Central memory CD8-positive, alpha-beta T cell (primary cell): ENCODE measurements around the gene IQCK.
A peak's percentile ranks its signal among the peaks of the same experiment; 100 is the strongest.
"Not testable (repeated sequence)": the region's sequence is repeated elsewhere in the genome, so short reads cannot be mapped to it uniquely, and the experiment has no call there.

Source experiments
- ATAC-seq: fragments of 150-1000 bp; cut with Tn5 transposase; replicated peaks from 2 replicates; pipeline ENCODE4 v1.10.0; 2022; ENCODE audit warnings: mild to moderate bottlenecking, moderate FRiP score, moderate number of reproducible peaks; ENCODE audit not compliant: poor library complexity, severe bottlenecking; ENCODE audit errors: extremely low read depth
- DNase-seq, 2 donors: peaks; one replicate each; pipeline ENCODE4 v3.0.0; 2021; ENCODE audit warnings: low spot score in 2 of 2
- H3K27ac Mint-ChIP-seq: one replicate; pipeline ENCODE4 v1.8.0; 2022; ENCODE audit warnings: low read depth, mild to moderate bottlenecking, moderate library complexity, mixed read lengths
- H3K27me3 Mint-ChIP-seq: one replicate; pipeline ENCODE4 v1.8.0; 2022; ENCODE audit warnings: mixed read lengths
- H3K36me3 Mint-ChIP-seq: one replicate; pipeline ENCODE4 v1.8.0; 2022; ENCODE audit warnings: mild to moderate bottlenecking, moderate library complexity, mixed read lengths; ENCODE audit not compliant: insufficient read depth
- H3K4me1 Mint-ChIP-seq: one replicate; pipeline ENCODE4 v1.8.0; 2022; ENCODE audit warnings: mixed read lengths
- H3K4me3 Mint-ChIP-seq: one replicate; pipeline ENCODE4 v1.8.0; 2022; ENCODE audit warnings: mild to moderate bottlenecking, moderate library complexity, mixed read lengths
- H3K9me3 Mint-ChIP-seq: one replicate; pipeline ENCODE4 v1.8.0; 2022; ENCODE audit warnings: mixed read lengths

Gene IQCK, protein sequence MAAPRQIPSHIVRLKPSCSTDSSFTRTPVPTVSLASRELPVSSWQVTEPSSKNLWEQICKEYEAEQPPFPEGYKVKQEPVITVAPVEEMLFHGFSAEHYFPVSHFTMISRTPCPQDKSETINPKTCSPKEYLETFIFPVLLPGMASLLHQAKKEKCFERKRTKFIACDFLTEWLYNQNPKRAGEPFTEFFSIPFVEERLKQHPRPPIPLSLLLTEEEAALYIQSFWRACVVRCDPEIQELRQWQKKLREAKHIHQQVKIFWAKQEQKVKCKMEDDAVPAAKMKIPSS

DNA sequence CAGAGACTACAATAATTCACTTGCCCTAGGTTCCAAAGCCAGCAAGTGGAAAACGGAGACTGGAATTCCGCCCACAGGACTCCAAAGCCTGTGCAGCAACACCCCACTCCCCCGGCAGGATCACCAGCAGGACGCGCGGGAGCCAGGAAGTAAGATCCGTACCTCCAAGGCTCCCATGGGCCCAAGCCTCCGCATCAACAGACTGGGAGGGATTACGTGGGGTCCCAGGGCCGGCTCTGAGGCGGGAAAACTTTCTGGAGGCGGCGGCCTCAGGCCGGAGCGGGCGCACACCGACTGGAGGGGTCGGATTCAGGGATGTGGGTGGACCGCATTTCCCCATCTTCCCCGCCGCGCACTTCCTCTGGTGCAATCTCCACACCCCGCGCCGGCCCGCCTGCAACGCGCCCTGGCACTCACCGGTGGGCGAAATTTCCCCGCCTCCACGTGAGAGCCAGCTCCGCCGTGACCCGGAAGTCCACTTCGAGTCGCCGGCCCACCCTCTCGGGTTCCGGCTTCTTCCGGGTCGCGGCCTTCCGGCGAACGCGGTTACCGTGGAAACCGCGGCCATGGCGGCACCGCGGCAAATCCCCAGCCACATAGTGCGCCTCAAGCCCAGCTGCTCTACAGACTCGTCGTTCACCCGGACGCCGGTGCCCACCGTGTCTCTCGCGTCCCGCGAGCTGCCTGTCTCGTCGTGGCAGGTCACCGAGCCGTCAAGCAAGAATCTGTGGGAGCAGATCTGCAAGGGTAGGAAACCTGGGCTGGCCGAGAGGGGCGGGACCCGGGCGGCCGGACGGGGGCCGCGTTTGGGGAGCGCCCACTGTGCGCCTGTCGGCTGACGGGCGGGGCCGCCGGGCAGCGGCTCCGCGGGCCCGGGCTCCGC is at the start of gene IQCK, which contains the start of gene KNOP1:
TSS of gene IQCK (plus strand) at position 531 of the 883 bp plus-strand sequence. CDS start at position 567, 36 bp downstream.
TSS of gene KNOP1 (minus strand) at position 487 of the 883 bp plus-strand sequence. CDS start 3,192 bp downstream, outside the sequence.
- peaks cover 23% of the 10 kb centered on the region for H3K36me3 Mint-ChIP-seq
- H3K27me3 Mint-ChIP-seq, result no peaks in the 10 kb centered on the region
- peaks cover 24% of the 10 kb centered on the region for H3K4me1 Mint-ChIP-seq
- no peaks in the 10 kb centered on the region for H3K9me3 Mint-ChIP-seq
- DNase-seq, result peak; percentile 69 to 72
- peak within 1 kb of the TSS; percentile 80 for H3K27ac Mint-ChIP-seq
- ATAC-seq, result peak; percentile 96
- peak within 1 kb of the TSS; percentile 95 for H3K4me3 Mint-ChIP-seq

DNA sequence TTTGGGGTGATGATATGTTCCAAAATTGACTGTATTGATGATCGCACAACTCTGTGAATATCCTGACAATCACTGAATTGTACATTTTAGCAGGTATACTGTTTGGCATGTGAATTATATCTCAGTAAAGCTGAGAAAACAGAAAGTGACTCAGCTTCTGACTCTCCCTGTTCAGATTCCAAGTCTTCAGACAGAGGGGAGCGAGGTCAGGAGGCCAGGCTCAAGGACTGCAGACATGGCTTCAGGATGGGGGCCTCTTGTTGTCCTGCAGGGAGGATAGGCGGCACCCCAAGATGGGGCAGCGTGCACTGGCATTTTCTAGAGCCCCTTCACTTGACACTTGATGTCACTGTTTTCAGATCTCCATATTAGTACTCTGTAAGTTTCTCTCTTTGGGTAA is 45.7 kb upstream of the IQCK start:
- no peak overlapping the region for H3K27ac Mint-ChIP-seq
- no peaks in the 10 kb centered on the region for H3K4me1 Mint-ChIP-seq
- no peaks in the 10 kb centered on the region for H3K9me3 Mint-ChIP-seq
- H3K27me3 Mint-ChIP-seq, result no peaks in the 10 kb centered on the region
- no peak for ATAC-seq
- DNase-seq, result no peak
- H3K36me3 Mint-ChIP-seq, result peaks cover 18% of the 10 kb centered on the region
- no peak overlapping the region for H3K4me3 Mint-ChIP-seq

DNA sequence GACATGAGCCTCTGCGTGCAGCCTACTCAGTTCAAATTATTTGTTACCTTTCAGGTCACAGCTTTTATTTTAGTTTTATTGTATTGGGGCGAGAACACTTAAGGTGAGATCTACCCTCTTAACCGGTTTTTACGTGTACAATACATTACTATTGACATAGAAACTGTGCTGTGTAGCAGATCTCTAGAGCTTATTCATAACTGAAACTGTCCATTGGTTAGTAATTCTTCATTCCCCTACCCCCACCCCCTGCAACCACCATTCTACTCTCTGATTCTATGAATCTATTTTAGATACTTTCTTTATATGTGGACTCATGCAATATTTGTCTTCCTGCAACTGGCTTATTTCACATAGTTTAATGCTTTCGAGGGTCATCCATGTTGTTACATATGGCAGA is 43.6 kb upstream of the IQCK start:
- H3K4me3 Mint-ChIP-seq, result no peak overlapping the region
- ATAC-seq, result no peak
- H3K27ac Mint-ChIP-seq, result no peak overlapping the region
- no peak for DNase-seq
- H3K4me1 Mint-ChIP-seq, result no peaks in the 10 kb centered on the region
- H3K36me3 Mint-ChIP-seq, result peaks cover 16% of the 10 kb centered on the region
- H3K9me3 Mint-ChIP-seq, result no peaks in the 10 kb centered on the region
- no peaks in the 10 kb centered on the region for H3K27me3 Mint-ChIP-seq

DNA sequence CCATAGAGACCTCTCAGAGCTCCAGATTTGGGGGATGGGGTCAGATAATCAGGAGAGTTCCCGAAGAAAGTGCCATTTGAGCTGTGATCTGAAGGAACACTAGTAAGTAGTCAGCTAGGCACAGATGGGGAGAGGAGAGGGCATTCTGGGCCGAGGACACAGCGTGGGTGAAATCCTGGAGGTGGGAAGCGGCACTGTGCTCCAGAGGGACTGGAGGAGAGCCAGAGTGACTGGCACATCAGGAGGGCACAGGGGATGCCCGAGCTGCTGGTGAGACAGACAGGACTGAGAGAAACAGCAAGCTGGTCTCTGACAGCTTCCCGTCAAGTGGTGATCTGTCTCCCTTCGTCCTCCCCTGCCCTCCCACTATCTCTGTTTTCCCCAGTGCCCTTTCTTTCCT is 40.7 kb upstream of the IQCK start:
- Mint-ChIP-seq H3K4me1 (no peaks in the 10 kb centered on the region), H3K9me3 (no peaks in the 10 kb centered on the region), H3K4me3 (no peak overlapping the region), H3K27me3 (no peaks in the 10 kb centered on the region), H3K27ac (no peak overlapping the region), H3K36me3 (peaks cover 11% of the 10 kb centered on the region)
- DNase-seq (no peak), ATAC-seq (no peak)

- no peak for DNase-seq
- Mint-ChIP-seq H3K4me1 (no peaks in the 10 kb centered on the region), H3K36me3 (peaks cover 16% of the 10 kb centered on the region), H3K9me3 (no peaks in the 10 kb centered on the region), H3K27me3 (no peaks in the 10 kb centered on the region), H3K27ac (no peak overlapping the region), H3K4me3 (no peak overlapping the region)
- ATAC-seq, result no peak
These were observed 39.3 kb upstream of the IQCK start for GRCh38 chr16:19678804-19679203.

- DNase-seq, ATAC-seq, H3K4me3 Mint-ChIP-seq, H3K4me1 Mint-ChIP-seq, H3K27ac Mint-ChIP-seq, H3K27me3 Mint-ChIP-seq, H3K9me3 Mint-ChIP-seq: not testable (repeated sequence)
- peaks cover 16% of the 10 kb centered on the region for H3K36me3 Mint-ChIP-seq
These were observed 38.8 kb upstream of the IQCK start for GRCh38 chr16:19679281-19679680.

GRCh38 chr16:19680881-19681340 is 37.2 kb upstream of the IQCK start:
- no peak for DNase-seq
- H3K9me3 Mint-ChIP-seq, result no peaks in the 10 kb centered on the region
- no peaks in the 10 kb centered on the region for H3K4me1 Mint-ChIP-seq
- H3K27ac Mint-ChIP-seq, result peak overlapping the region; percentile 76
- H3K27me3 Mint-ChIP-seq, result no peaks in the 10 kb centered on the region
- no peak overlapping the region for H3K4me3 Mint-ChIP-seq
- no peak for ATAC-seq
- peaks cover 15% of the 10 kb centered on the region for H3K36me3 Mint-ChIP-seq

GRCh38 chr16:19681637-19682036 is 36.4 kb upstream of the IQCK start:
- no peaks in the 10 kb centered on the region for H3K27me3 Mint-ChIP-seq
- H3K9me3 Mint-ChIP-seq, result no peaks in the 10 kb centered on the region
- no peak overlapping the region for H3K4me3 Mint-ChIP-seq
- DNase-seq, result no peak
- peaks cover 10% of the 10 kb centered on the region for H3K36me3 Mint-ChIP-seq
- H3K4me1 Mint-ChIP-seq, result no peaks in the 10 kb centered on the region
- no peak for ATAC-seq
- no peak overlapping the region for H3K27ac Mint-ChIP-seq

GRCh38 chr16:19683453-19684236 is 34.4 kb upstream of the IQCK start:
- Mint-ChIP-seq H3K36me3 (peaks cover 14% of the 10 kb centered on the region), H3K27me3 (no peaks in the 10 kb centered on the region), H3K4me1 (peaks cover 6% of the 10 kb centered on the region), H3K4me3 (no peak overlapping the region), H3K27ac (no peak overlapping the region), H3K9me3 (no peaks in the 10 kb centered on the region)
- ATAC-seq (no peak), DNase-seq (no peak)

- no peak overlapping the region for H3K27ac Mint-ChIP-seq
- H3K36me3 Mint-ChIP-seq, result peaks cover 13% of the 10 kb centered on the region
- H3K27me3 Mint-ChIP-seq, result no peaks in the 10 kb centered on the region
- no peaks in the 10 kb centered on the region for H3K9me3 Mint-ChIP-seq
- peaks cover 12% of the 10 kb centered on the region for H3K4me1 Mint-ChIP-seq
- DNase-seq (no peak), ATAC-seq (no peak)
- no peak overlapping the region for H3K4me3 Mint-ChIP-seq
These were observed 32.9 kb upstream of the IQCK start for GRCh38 chr16:19685176-19685575.

DNA sequence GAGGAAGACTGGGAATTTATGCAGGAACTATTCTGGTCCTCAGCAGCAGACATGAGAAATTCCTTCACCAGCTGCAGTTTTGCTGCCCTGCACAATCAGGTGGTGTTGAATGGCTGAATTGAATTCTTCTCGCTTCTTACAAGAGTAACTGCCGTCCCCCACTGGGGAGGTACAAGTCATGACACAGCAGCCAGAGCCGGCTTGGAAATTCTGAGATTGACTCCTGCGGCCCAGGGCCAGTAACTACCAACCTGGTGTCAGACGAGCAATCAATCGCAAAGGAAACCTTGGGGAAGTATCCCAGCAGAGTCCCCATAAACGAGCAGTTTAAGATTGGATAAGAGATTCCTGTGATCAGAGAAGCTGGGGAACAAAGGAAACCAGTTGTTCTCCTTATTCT is 30.8 kb upstream of the IQCK start:
- Mint-ChIP-seq H3K27ac (no peak overlapping the region), H3K4me3 (no peak overlapping the region), H3K27me3 (no peaks in the 10 kb centered on the region), H3K36me3 (peaks cover 13% of the 10 kb centered on the region), H3K9me3 (no peaks in the 10 kb centered on the region), H3K4me1 (peaks cover 14% of the 10 kb centered on the region)
- ATAC-seq (no peak), DNase-seq (no peak)

DNA sequence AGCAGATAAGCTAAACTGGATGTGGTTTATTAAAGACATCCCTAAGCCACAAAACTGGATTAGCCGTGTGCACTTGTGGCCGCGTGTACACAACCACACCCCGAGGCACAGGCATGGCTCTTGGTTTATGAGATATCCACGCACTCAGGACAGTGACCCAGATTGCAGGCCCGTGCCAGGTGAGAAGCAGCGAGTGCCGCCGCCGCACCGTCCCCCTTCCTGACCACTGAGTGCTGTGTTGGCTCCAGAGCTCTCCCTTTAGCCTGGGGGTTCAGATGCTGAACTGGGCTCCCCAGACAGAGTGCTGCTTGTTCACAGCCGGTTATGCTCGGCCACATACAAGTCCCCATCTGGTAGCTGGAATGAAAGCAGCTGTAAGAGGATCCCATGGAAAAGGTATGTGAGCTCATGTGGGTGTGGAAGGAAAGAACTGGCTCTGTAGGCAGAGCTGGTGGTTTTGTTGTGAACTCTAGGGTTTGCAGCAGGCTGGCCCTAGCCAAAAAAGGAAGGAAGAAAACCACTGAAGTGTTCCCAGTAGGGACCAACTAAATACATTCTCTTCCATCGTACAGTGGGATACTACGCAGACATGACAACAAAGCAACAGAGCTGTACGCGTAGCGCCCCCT is 29.6 kb upstream of the IQCK start:
- no peak overlapping the region for H3K27ac Mint-ChIP-seq
- peaks cover 11% of the 10 kb centered on the region for H3K36me3 Mint-ChIP-seq
- H3K4me1 Mint-ChIP-seq, result peaks cover 14% of the 10 kb centered on the region
- H3K27me3 Mint-ChIP-seq, result no peaks in the 10 kb centered on the region
- H3K9me3 Mint-ChIP-seq, result no peaks in the 10 kb centered on the region
- no peak overlapping the region for H3K4me3 Mint-ChIP-seq
- ATAC-seq, result no peak
- no peak for DNase-seq
